Small intestine (tissue), 16 donors: Measurements from ENCODE around the gene TUT1. TPM values are rescaled to one million over a fixed set of nuclear protein-coding genes. Genes with fewer than 3 reads are reported as not detected.

Source experiments
- DNase-seq, 2 donors: peaks; one replicate each; pipeline versions ENCODE4 v3.0.0 to v3.0.0-alpha.2; 2013
- FAIRE-seq: peaks from 2 replicates; lab custom pipeline; 2012; peaks lifted over from hg19 to GRCh38; lab: Jason Lieb, UNC
- H3K27ac ChIP-seq, 3 donors: one replicate each; pipeline ENCODE4 v1.5.1; 2013; ENCODE audit warnings: low read length in 2 of 3, mild to moderate bottlenecking in 2 of 3, control low read depth in 1 of 3, inconsistent platforms in 1 of 3, low read depth in 1 of 3, moderate library complexity in 1 of 3
- H3K27me3 ChIP-seq, 3 donors: one replicate each; pipeline ENCODE4 v1.6.1; 2013; ENCODE audit warnings: low read length in 3 of 3, inconsistent platforms in 1 of 3; ENCODE audit not compliant: control insufficient read depth in 3 of 3, insufficient read depth in 3 of 3
- H3K36me3 ChIP-seq, 3 donors: one replicate each; pipeline ENCODE4 v1.6.1; 2013; ENCODE audit warnings: low read length in 3 of 3, inconsistent platforms in 1 of 3, low read depth in 1 of 3, mild to moderate bottlenecking in 1 of 3, moderate library complexity in 1 of 3; ENCODE audit not compliant: control insufficient read depth in 3 of 3, insufficient read depth in 2 of 3
- H3K4me1 ChIP-seq, 3 donors: one replicate each; pipeline ENCODE4 v1.6.1; 2013; ENCODE audit warnings: low read length in 2 of 3, inconsistent platforms in 1 of 3, low read depth in 1 of 3, mild to moderate bottlenecking in 1 of 3, moderate library complexity in 1 of 3; ENCODE audit not compliant: control insufficient read depth in 3 of 3, insufficient read depth in 2 of 3
- H3K4me3 ChIP-seq, 3 donors: one replicate each; pipeline ENCODE4 v1.5.1; 2013; ENCODE audit warnings: low read length in 3 of 3, control low read depth in 1 of 3, inconsistent platforms in 1 of 3, low read depth in 1 of 3, mild to moderate bottlenecking in 1 of 3, moderate library complexity in 1 of 3
- H3K9me3 ChIP-seq, 2 donors: one replicate each; pipeline ENCODE4 v1.6.1; 2013; ENCODE audit warnings: low read depth in 1 of 2, low read length in 1 of 2; ENCODE audit not compliant: control insufficient read depth in 2 of 2, insufficient read depth in 1 of 2
- WGBS, 3 donors: extraction: QIAGEN DNeasy Blood & Tissue Kit; methylation state at CpG; one replicate each; pipeline ENCODE4 v1.1.7; 2013; 5-methylcytosine and 5-hydroxymethylcytosine counted together
- long read RNA-seq, 10 donors: transcript quantifications; one replicate each; lab custom pipeline, GENCODE V29; 2026
- polyA plus RNA-seq, 4 donors: library from polyadenylated mRNA; stranded (reverse) in 3 of 4; unstranded in 1 of 4; fragments of 200-250 nt in 3 of 4; fragments of 120-200 nt in 1 of 4; gene quantifications; one replicate each; pipeline versions ENCODE4 v1.2.1 to v1.2.3, GENCODE V29; 2013
- donor health status: healthy with polysubstance abuse.
- donor health status: control.
- donor health status: control.
- donor health status: Bipolar disorder and iron deficiency.
- donor health status: healthy.

The TUT1 gene, protein sequence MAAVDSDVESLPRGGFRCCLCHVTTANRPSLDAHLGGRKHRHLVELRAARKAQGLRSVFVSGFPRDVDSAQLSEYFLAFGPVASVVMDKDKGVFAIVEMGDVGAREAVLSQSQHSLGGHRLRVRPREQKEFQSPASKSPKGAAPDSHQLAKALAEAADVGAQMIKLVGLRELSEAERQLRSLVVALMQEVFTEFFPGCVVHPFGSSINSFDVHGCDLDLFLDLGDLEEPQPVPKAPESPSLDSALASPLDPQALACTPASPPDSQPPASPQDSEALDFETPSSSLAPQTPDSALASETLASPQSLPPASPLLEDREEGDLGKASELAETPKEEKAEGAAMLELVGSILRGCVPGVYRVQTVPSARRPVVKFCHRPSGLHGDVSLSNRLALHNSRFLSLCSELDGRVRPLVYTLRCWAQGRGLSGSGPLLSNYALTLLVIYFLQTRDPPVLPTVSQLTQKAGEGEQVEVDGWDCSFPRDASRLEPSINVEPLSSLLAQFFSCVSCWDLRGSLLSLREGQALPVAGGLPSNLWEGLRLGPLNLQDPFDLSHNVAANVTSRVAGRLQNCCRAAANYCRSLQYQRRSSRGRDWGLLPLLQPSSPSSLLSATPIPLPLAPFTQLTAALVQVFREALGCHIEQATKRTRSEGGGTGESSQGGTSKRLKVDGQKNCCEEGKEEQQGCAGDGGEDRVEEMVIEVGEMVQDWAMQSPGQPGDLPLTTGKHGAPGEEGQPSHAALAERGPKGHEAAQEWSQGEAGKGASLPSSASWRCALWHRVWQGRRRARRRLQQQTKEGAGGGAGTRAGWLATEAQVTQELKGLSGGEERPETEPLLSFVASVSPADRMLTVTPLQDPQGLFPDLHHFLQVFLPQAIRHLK
- 10 to 100 TPM in 3 of 4 donors, 1 to 10 TPM in 1; 7.8 to 20.1 (median 16.6) TPM for polyA plus RNA-seq
- long read RNA-seq, donor 1, partial matches to known transcripts, result 0 of 2 reads
- long read RNA-seq, donor 1, other reads (novel, unspliced or antisense), result 0 of 2 reads
- long read RNA-seq, donor 2, result 0 reads
- long read RNA-seq, donor 3, partial matches to known transcripts, result 0 of 2 reads
- long read RNA-seq, donor 3, other reads (novel, unspliced or antisense), result 0 of 2 reads
- long read RNA-seq, donor 4, result 0 reads
- long read RNA-seq, donor 5, partial matches to known transcripts, result 0 of 2 reads
- long read RNA-seq, donor 5, other reads (novel, unspliced or antisense), result 0 of 2 reads
- long read RNA-seq, donor 6, partial matches to known transcripts, result 0 of 2 reads
- long read RNA-seq, donor 6, other reads (novel, unspliced or antisense), result 0 of 2 reads
- long read RNA-seq, donor 7, result 0 reads
- long read RNA-seq, donor 8, partial matches to known transcripts, result 0 of 1 reads
- long read RNA-seq, donor 8, other reads (novel, unspliced or antisense), result 0 of 1 reads
- long read RNA-seq, donor 9, result 0 reads
- long read RNA-seq, donor 10, partial matches to known transcripts, result 0 of 2 reads
- long read RNA-seq, donor 10, other reads (novel, unspliced or antisense), result 0 of 2 reads

DNA sequence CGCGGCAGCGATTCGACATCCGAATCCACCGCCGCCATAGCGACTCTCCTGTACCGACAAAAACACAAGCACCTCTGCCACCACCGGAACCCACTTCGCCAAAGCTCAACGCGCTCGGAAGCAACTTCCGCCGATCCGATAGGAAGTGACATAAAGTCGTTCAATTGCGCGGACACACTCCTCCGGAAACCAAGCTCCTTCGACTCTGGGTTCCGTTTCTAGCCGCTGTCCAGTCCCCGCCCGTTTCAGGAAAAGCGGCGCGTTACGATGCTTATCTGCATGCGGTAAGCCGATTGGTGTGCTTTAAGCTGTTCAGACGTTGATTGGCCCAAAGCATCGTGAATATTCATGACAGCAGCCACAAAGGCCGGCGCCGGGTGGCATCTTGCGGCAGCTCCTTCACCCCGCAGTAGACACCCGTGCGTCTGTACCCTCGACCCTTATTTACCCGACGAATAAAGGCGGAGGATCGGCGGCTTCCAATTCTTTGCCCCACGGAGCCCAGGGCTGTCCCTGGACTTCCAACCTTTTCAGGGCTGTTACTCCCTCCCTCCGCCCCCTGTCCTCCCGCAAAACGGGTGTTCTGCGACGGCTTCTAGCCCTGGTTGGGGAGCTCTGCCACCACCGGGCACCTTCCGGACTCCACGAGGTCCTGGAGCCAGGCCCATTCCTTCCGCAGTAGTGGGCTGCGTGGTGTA lies at the start of gene TUT1:
TSS of gene TUT1 (minus strand) at position 76 of the 698 bp plus-strand sequence. CDS start at position 38, 38 bp downstream.
- Histone ChIP-seq H3K27me3 (no peaks in the 10 kb centered on the region), H3K4me1 (peaks cover 3 to 18% (median 3%) of the 10 kb centered on the region in 3 donors), H3K9me3 (no peaks in the 10 kb centered on the region), H3K36me3 (peaks cover 13 to 55% (median 17%) of the 10 kb centered on the region in 3 donors), H3K4me3 (peak within 1 kb of the TSS; percentile 45 to 95 (median 67)), H3K27ac (peak within 1 kb of the TSS; percentile 96)
- DNase-seq (peak; percentile 99 to 100), FAIRE-seq (no peak)
- WGBS, 3 donors, result 0% methylated on average over 58 of the region's 58 CpGs

DNA sequence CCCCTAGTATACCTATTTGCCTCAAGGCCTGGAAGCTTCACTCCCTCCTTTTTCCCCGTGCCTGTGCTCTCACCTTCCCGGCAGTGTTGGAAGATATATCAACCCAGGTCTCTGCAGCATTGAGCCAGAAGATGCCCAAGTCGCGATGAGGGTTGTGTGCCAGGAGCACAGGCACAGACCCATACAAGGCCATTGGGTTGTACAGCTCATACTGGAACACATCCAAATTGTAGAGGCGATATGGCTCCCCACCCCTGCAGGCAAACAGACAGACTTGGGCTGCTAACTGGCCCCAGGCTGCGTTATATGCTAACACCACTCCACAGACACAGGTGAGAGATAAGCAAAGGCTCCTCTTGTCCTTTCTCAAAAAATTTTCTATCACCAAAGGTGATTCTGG lies 41.2 kb upstream of the TUT1 start:
- no peak overlapping the region for H3K27ac ChIP-seq
- no peaks in the 10 kb centered on the region for H3K4me1 ChIP-seq
- no peak for FAIRE-seq

DNA sequence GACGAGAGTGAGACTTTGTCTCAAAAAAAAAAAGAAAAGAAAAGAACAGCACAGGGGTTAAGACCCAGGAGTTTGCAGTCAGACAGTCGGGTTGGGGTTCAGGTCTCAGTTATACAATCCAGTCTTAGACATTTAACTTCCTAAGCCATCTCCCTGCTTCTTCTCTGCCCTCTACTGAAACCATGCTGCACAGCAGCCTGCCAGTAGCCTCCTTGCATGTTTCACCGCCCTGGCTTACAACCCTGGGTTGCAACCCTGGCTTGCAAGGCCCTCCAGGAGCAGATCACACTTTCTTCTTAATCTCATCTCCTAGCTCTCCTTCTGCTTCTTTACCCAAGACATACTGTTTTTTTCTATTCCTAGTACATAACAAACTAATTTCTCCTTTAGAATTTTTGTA lies 36.4 kb upstream of the TUT1 start:
- no peak overlapping the region for H3K4me3 ChIP-seq
- FAIRE-seq (no peak), DNase-seq (no peak)
- no peak overlapping the region for H3K27ac ChIP-seq
- H3K9me3 ChIP-seq, result no peaks in the 10 kb centered on the region
- no peaks in the 10 kb centered on the region for H3K27me3 ChIP-seq
- 79 to 89% (median 82%) methylated on average over 3 of the region's 3 CpGs for WGBS, 3 donors
- H3K4me1 ChIP-seq, result no peaks in the 10 kb centered on the region
- peaks cover 31 to 84% (median 45%) of the 10 kb centered on the region in 3 donors for H3K36me3 ChIP-seq

More for the DNA sequence above, 41.2 kb upstream of the TUT1 start:
- peaks cover 30 to 91% (median 38%) of the 10 kb centered on the region in 3 donors for H3K36me3 ChIP-seq
- no peaks in the 10 kb centered on the region for H3K27me3 ChIP-seq
- H3K9me3 ChIP-seq, result no peaks in the 10 kb centered on the region
- DNase-seq, result no peak
- 87 to 94% (median 91%) methylated on average over 6 of the region's 6 CpGs for WGBS, 3 donors
- H3K4me3 ChIP-seq, result no peak overlapping the region

DNA sequence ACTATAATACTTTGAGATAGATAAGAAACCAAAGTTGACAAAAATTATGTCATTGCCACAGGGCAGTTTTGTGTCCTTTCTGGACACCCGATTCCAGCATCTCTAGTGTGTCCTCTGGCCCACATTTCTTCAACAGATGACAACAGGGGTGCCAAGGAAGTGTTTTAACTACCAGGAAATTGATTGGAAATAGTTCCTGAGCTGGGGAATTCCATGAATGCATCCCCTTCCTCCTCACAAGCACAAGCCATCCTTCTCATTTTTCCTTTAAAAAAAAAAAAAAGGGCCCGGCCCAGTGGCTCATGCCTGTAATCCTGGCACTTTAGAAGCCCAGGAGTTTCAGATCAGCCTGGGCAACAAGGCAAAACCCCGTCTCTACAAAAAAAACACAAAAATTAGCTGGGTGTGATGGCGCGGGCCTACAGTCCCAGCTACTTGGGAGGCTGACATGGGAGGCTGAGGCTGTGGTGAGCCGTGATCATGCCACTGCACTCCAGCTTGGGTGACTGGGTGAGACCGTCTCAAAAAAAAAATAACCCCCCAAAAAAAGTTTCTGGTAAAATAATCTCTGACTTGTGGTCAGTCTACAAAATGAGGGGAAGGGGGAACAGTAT lies 31.3 kb upstream of the TUT1 start:
- FAIRE-seq, result no peak
- peaks cover 0 to 8% (median 5%) of the 10 kb centered on the region in 3 donors for H3K4me1 ChIP-seq
- peak overlapping the region; percentile 86 to 92 (median 89) for H3K27ac ChIP-seq
- 86 to 94% (median 87%) methylated on average over 7 of the region's 7 CpGs for WGBS, 3 donors
- no peak for DNase-seq
- H3K9me3 ChIP-seq, result no peaks in the 10 kb centered on the region
- H3K27me3 ChIP-seq, result no peaks in the 10 kb centered on the region
- H3K4me3 ChIP-seq, result peak overlapping the region in 1 of 3 donors; percentile 69
- H3K36me3 ChIP-seq, result peaks cover 14 to 43% (median 14%) of the 10 kb centered on the region in 3 donors

DNA sequence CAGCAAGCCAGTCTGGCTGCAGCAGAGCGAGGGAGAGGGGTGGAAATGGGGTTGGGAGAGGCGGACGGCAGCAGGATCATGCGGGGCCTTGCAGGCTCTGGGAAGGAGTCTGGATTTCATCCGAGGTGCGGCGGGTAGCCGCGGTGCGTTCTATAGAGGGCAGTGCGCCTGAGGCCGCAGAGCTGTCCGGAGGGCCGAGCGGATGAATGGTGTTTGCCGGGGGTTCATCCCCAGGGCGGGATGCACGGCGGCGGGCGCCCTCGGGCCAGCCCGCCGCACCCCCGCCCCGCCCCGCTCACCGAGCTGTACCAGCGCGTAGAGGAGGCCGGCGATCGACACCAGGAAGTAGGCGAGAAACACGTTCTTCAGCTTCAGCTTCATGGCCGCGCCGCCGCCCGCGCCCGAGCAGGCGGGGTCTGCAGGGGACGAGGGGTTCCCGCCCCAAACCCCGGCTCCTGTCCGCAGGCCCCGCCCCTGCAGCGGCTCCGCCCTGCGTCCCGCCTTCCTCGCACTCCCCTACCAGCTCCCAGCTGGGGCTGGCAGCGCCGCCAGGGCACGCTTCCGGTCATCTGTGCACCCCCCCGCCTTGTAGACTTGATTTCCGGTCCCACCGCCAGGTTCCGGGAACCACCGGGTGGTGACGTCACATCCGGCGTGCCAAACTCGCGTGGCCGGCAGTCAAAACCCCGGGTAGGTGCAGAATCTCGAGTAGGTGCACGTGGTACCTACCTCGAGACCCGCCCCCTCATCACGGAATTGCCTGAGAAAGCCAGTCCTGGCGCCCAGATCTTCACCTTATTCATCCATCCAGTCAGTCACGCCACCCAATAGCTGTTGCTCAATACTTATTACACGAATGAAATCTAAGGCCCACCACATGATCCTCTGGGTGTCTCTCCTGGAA lies 30.5 kb upstream of the TUT1 start, which contains the start of gene B3GAT3:
TSS of gene B3GAT3 (minus strand) at position 420 of the 904 bp plus-strand sequence. CDS start at position 381, 39 bp downstream.
- WGBS, 3 donors, result 1 to 2% (median 1%) methylated on average over 45 to 77 of the region's 77 CpGs
- Histone ChIP-seq H3K27me3 (no peaks in the 10 kb centered on the region), H3K4me3 (peak within 1 kb of the TSS; percentile 61 to 69 (median 68)), H3K27ac (peak within 1 kb of the TSS; percentile 86 to 92 (median 89)), H3K9me3 (no peaks in the 10 kb centered on the region), H3K4me1 (peaks cover 0 to 8% (median 5%) of the 10 kb centered on the region in 3 donors), H3K36me3 (peaks cover 11 to 43% (median 14%) of the 10 kb centered on the region in 3 donors)
- FAIRE-seq (no peak), DNase-seq (peak; percentile 97 to 98)

DNA sequence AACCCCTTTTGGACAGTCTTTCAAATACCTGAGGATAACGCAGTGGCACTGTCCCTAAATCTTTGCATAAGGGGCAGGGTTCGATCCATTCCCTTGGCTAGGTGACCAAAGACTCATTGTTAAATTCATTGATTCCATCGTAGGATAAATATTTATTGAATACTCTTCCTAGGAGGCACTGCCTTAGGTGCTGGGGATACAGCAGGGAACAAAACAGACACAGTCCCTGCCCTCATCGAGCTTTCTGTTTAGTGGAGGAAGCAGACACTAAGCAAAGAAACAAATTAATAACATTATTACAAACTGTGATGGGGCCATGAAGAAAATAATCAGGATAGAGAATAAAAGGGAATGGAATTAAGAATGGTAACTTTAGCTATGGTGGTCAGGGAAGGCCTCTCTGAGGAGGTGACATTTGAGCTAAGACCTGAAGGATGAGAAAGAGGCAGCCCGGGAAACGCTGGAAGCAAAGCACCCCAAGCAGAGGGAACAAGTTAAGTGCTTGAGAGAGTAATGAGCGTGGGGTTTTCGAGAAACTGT lies 29.8 kb upstream of the TUT1 start:
- WGBS, 3 donors, result 21 to 27% (median 26%) methylated on average over 8 of the region's 8 CpGs
- Histone ChIP-seq H3K4me1 (peaks cover 0 to 8% (median 5%) of the 10 kb centered on the region in 3 donors), H3K27ac (peak overlapping the region; percentile 86 to 92 (median 89)), H3K27me3 (no peaks in the 10 kb centered on the region), H3K9me3 (no peaks in the 10 kb centered on the region), H3K4me3 (peak overlapping the region; percentile 61 to 69 (median 68)), H3K36me3 (peaks cover 7 to 43% (median 10%) of the 10 kb centered on the region in 3 donors)
- DNase-seq (no peak), FAIRE-seq (no peak)
